Vagina (tissue), 2 donors: Measurements from ENCODE around the gene HSD11B1. TPM values are rescaled to one million over a fixed set of nuclear protein-coding genes. Genes with fewer than 3 reads are reported as not detected.
"Not testable (repeated sequence)": the region's sequence is repeated elsewhere in the genome, so short reads cannot be mapped to it uniquely, and the experiment has no call there.

Experiments
- DNase-seq, 2 donors: peaks; one replicate each; pipeline ENCODE4 v3.0.0-alpha.2; 2017; ENCODE audit errors: extremely low spot score in 2 of 2
- H3K27ac ChIP-seq: fragments of 200-600 bp; sonication (generic); one replicate; pipeline ENCODE4 v1.5.1; 2019
- H3K27me3 ChIP-seq: fragments of 200-600 bp; sonication (generic); one replicate; pipeline ENCODE4 v1.5.1; 2019
- H3K36me3 ChIP-seq, 2 donors: fragments of 200-600 bp; sonication (generic); one replicate each; pipeline ENCODE4 v1.5.1; 2017 to 2019
- H3K4me1 ChIP-seq: fragments of 200-600 bp; sonication (generic); one replicate; pipeline ENCODE4 v1.5.1; 2019
- H3K4me3 ChIP-seq, 2 donors: fragments of 200-600 bp; sonication (generic); 1 replicate in 1 of 2; 2 replicates in 1 of 2; pipeline ENCODE4 v1.5.1; 2016 to 2019
- H3K9me3 ChIP-seq: fragments of 200-600 bp; sonication (generic); one replicate; pipeline ENCODE4 v1.5.1; 2019
- POLR2A ChIP-seq, 2 donors: fragments of 450-650 bp; IDR thresholded peaks; one replicate each; pipeline ENCODE4 v1.6.1; 2017; ENCODE audit warnings: antibody characterized with exemption in 2 of 2, mild to moderate bottlenecking in 2 of 2, moderate library complexity in 2 of 2
- POLR2AphosphoS5 ChIP-seq, 2 donors: sonication (generic); formaldehyde crosslinking; IDR thresholded peaks; one replicate each; pipeline ENCODE4 v1.9.0; 2017; ENCODE audit warnings: antibody characterized with exemption in 2 of 2, mild to moderate bottlenecking in 2 of 2, low read depth in 1 of 2; ENCODE audit not compliant: insufficient read depth in 1 of 2
- intact Hi-C: fragments of 100-400 bp; cut with DNase I; formaldehyde crosslinking; loops from one replicate; pipeline ENCODE4 v1.15.1; 2023
- total RNA-seq: library from RNA; depleted of rRNA; stranded (reverse); fragments of >200 nt; gene quantifications from one replicate; pipeline ENCODE4 v1.2.3, GENCODE V29; 2016
- TF ChIP-seq, protein P1 (sequence below), 3 experiments: fragments of 450-650 bp in 2 of 3; fragments of 200-600 bp in 1 of 3; sonication (generic) in 1 of 3; IDR thresholded peaks; one replicate each; pipeline ENCODE4 v1.5.1; 2017 to 2019; ENCODE audit warnings: antibody characterized with exemption in 3 of 3, mild to moderate bottlenecking in 2 of 3, moderate library complexity in 2 of 3

The HSD11B1 gene
- total RNA-seq, 1 donor from 2014 or later = 18.7 TPM

- Histone ChIP-seq H3K4me3 (no peak overlapping the region), H3K36me3 (no peaks in the 10 kb centered on the region), H3K4me1 (peaks cover 7% of the 10 kb centered on the region), H3K9me3 (no peaks in the 10 kb centered on the region), H3K27me3 (no peaks in the 10 kb centered on the region), H3K27ac (no peak overlapping the region)
- no peak for DNase-seq
- intact Hi-C loops = loop anchor here (10.0 kb wide), 1 partner anchor 48 kb away; no protein-coding TSS in a partner anchor
- no peak for TF ChIP-seq POLR2AphosphoS5 (IDR thresholded peaks at IDR 0.05; ENCODE audit: insufficient read depth in 1 of 2, low read depth in 1 of 2)
- no peak for TF ChIP-seq POLR2A (IDR thresholded peaks at IDR 0.05)
- TF ChIP-seq, protein P1, sequence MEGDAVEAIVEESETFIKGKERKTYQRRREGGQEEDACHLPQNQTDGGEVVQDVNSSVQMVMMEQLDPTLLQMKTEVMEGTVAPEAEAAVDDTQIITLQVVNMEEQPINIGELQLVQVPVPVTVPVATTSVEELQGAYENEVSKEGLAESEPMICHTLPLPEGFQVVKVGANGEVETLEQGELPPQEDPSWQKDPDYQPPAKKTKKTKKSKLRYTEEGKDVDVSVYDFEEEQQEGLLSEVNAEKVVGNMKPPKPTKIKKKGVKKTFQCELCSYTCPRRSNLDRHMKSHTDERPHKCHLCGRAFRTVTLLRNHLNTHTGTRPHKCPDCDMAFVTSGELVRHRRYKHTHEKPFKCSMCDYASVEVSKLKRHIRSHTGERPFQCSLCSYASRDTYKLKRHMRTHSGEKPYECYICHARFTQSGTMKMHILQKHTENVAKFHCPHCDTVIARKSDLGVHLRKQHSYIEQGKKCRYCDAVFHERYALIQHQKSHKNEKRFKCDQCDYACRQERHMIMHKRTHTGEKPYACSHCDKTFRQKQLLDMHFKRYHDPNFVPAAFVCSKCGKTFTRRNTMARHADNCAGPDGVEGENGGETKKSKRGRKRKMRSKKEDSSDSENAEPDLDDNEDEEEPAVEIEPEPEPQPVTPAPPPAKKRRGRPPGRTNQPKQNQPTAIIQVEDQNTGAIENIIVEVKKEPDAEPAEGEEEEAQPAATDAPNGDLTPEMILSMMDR (IDR thresholded peaks at IDR 0.05) = no peak
Observed at GRCh38 chr1:209697126-209697525, 7.5 kb upstream of the HSD11B1 start.

GRCh38 chr1:209700686-209701085 lies 4.0 kb upstream of the HSD11B1 start:
- H3K36me3 ChIP-seq, H3K27ac ChIP-seq, H3K4me3 ChIP-seq, H3K9me3 ChIP-seq, H3K4me1 ChIP-seq, H3K27me3 ChIP-seq, intact Hi-C loops, DNase-seq: not testable (repeated sequence)

- TF ChIP-seq POLR2AphosphoS5 (IDR thresholded peaks at IDR 0.05; ENCODE audit: insufficient read depth in 1 of 2, low read depth in 1 of 2) (no peak), POLR2A (IDR thresholded peaks at IDR 0.05) (no peak)
- TF ChIP-seq, protein P1 (IDR thresholded peaks at IDR 0.05) = no peak
- Histone ChIP-seq H3K4me3 (no peak overlapping the region), H3K36me3 (no peaks in the 10 kb centered on the region), H3K27ac (no peak overlapping the region), H3K27me3 (no peaks in the 10 kb centered on the region), H3K4me1 (no peaks in the 10 kb centered on the region), H3K9me3 (no peaks in the 10 kb centered on the region)
- intact Hi-C loops = no loop called here
- DNase-seq = no peak
Observed at GRCh38 chr1:209702832-209703231, 1.8 kb upstream of the HSD11B1 start.

DNA sequence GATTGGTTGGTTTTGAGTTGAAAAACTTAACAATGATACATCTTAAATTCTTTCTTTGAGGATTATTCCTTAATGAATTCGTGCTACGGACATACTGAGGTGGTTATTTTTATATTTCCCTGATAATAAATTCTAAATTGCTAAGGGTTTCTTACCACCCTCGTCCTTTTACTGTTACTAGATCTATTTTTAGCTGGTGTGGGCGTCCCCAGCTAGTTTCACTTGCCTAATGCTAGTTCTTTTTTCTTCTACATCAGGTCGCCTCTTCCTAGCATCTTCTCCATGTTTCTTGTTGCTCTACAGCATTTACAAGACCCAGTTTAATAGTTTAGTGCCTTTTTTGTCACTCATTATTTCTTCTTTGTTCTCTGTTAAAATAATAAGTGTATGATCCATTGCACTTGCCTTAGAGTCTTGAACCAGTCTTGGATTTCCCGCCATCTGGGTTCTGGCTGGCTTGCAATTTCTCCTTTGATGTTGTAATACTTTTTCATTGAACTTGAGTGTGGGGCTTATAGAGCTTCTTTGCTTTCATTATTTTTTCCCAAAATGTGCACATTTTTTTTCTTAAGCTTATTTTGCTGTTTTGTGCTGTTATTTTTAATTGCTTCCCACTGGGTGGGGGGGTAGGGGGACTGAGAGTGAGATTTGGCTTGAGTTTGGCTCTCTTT lies 677 bp upstream of the HSD11B1 start:
- no peaks in the 10 kb centered on the region for H3K27me3 ChIP-seq
- H3K4me3 ChIP-seq = no peak overlapping the region
- TF ChIP-seq POLR2AphosphoS5 (IDR thresholded peaks at IDR 0.05; ENCODE audit: insufficient read depth in 1 of 2, low read depth in 1 of 2) (no peak), POLR2A (IDR thresholded peaks at IDR 0.05) (no peak)
- TF ChIP-seq, protein P1 (IDR thresholded peaks at IDR 0.05) = no peak
- intact Hi-C loops = loop anchor here (2.0 kb wide), 1 partner anchor 55 kb away; no protein-coding TSS in a partner anchor
- H3K9me3 ChIP-seq = no peaks in the 10 kb centered on the region
- H3K4me1 ChIP-seq = no peaks in the 10 kb centered on the region
- H3K36me3 ChIP-seq = no peaks in the 10 kb centered on the region
- H3K27ac ChIP-seq = peak overlapping the region; percentile 40
- DNase-seq = no peak

GRCh38 chr1:209705033-209705598 lies 470 bp downstream of the HSD11B1 start:
- peak overlapping the region; percentile 66 for H3K27ac ChIP-seq
- TF ChIP-seq POLR2AphosphoS5 (IDR thresholded peaks at IDR 0.05; ENCODE audit: insufficient read depth in 1 of 2, low read depth in 1 of 2) (no peak), POLR2A (IDR thresholded peaks at IDR 0.05) (no peak)
- TF ChIP-seq, protein P1 (IDR thresholded peaks at IDR 0.05) = no peak
- no peaks in the 10 kb centered on the region for H3K27me3 ChIP-seq
- H3K36me3 ChIP-seq = no peaks in the 10 kb centered on the region
- no peak for DNase-seq
- no peaks in the 10 kb centered on the region for H3K4me1 ChIP-seq
- intact Hi-C loops = loop anchor here (2.0 kb wide), 1 partner anchor 56 kb away; no protein-coding TSS in a partner anchor
- no peaks in the 10 kb centered on the region for H3K9me3 ChIP-seq
- no peak overlapping the region for H3K4me3 ChIP-seq
